RWPE2 (cell line): ENCODE data around the gene RNF223.
"Not testable (repeated sequence)": the region's sequence is repeated elsewhere in the genome, so short reads cannot be mapped to it uniquely, and the experiment has no call there.

Source experiments
- ATAC-seq: fragments of 200-7000 bp; cut with Tn5 transposase; 3 replicates; pipeline ENCODE4 v1.9.1; 2021; ENCODE audit warnings: low read depth
- DNase-seq: peaks from one replicate; pipeline ENCODE4 v3.0.0-alpha.2; 2020; ENCODE audit warnings: low spot score
- H3K27ac ChIP-seq: fragments of 450-650 bp; 2 replicates; pipeline ENCODE4 v1.5.1; 2017; ENCODE audit warnings: mild to moderate bottlenecking; ENCODE audit not compliant: poor library complexity, severe bottlenecking
- H3K27me3 ChIP-seq: fragments of 250-450 bp; sonication (Bioruptor Pico); 2 replicates; pipeline ENCODE4 v1.5.1; 2021; ENCODE audit warnings: mild to moderate bottlenecking, moderate library complexity; ENCODE audit not compliant: insufficient read depth, poor library complexity, severe bottlenecking
- H3K36me3 ChIP-seq: fragments of 250-450 bp; sonication (Bioruptor Pico); 2 replicates; pipeline ENCODE4 v1.5.1; 2020; ENCODE audit warnings: low read depth, mild to moderate bottlenecking, moderate library complexity
- H3K4me1 ChIP-seq: fragments of 250-450 bp; sonication (Bioruptor Pico); 2 replicates; pipeline ENCODE4 v1.5.1; 2021; ENCODE audit warnings: mild to moderate bottlenecking, moderate library complexity; ENCODE audit not compliant: insufficient read depth, poor library complexity, severe bottlenecking
- H3K4me3 ChIP-seq: fragments of 250-450 bp; sonication (Bioruptor Pico); 2 replicates; pipeline ENCODE4 v1.5.1; 2021; ENCODE audit warnings: mild to moderate bottlenecking, moderate library complexity; ENCODE audit not compliant: severe bottlenecking
- H3K9me3 ChIP-seq: fragments of 250-450 bp; sonication (Bioruptor Pico); 2 replicates; pipeline ENCODE4 v1.5.1; 2021; ENCODE audit warnings: mild to moderate bottlenecking, moderate library complexity; ENCODE audit not compliant: severe bottlenecking
- TF ChIP-seq, protein P1 (sequence below): fragments of 450-650 bp; IDR thresholded peaks from one replicate; pipeline ENCODE4 v1.5.1; 2017; ENCODE audit warnings: mild to moderate bottlenecking, moderate library complexity; ENCODE audit not compliant: poor library complexity, severe bottlenecking

Gene RNF223

DNA sequence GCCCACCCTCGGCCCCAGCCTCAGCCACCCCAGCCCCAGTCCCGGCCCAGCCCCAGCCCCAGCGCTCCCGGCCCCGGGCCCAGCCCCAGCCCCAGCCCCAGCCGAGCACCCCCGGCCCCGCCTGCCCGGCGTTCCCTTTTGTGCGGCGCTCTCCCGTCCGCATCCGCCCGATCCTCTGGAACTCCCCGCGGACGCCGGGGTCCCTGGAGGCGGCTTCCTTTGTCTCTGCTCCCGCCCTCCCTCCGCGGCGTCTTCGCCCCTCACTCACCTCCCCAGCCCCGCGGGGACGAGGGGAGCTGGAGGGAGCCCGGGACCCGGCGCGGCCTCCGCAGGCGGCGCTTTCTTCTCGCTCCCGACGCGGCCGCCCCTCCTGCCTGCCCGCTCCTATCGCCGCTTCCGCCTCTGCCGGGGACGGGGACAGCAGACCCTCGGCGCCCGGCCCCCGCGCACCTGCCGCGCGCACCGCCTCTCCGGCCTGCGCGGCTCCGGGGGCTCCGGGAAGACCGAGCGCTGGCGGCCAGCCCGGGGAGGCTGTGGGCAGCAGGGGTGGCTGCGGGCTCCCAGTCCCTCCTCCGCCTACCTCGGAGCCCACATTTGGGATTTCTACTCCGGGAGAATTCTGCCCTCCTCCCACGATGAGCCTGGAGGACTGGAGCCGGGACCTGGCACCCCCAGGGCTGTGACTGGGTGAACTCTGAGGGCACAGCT, 40.2 kb downstream of the RNF223 start:
- Histone ChIP-seq H3K4me3 (no peak overlapping the region), H3K9me3 (no peaks in the 10 kb centered on the region), H3K36me3 (peaks cover 23% of the 10 kb centered on the region), H3K27me3 (no peaks in the 10 kb centered on the region), H3K4me1 (no peaks in the 10 kb centered on the region), H3K27ac (no peak overlapping the region)
- DNase-seq (no peak), ATAC-seq (no peak)
- TF ChIP-seq, protein P1, sequence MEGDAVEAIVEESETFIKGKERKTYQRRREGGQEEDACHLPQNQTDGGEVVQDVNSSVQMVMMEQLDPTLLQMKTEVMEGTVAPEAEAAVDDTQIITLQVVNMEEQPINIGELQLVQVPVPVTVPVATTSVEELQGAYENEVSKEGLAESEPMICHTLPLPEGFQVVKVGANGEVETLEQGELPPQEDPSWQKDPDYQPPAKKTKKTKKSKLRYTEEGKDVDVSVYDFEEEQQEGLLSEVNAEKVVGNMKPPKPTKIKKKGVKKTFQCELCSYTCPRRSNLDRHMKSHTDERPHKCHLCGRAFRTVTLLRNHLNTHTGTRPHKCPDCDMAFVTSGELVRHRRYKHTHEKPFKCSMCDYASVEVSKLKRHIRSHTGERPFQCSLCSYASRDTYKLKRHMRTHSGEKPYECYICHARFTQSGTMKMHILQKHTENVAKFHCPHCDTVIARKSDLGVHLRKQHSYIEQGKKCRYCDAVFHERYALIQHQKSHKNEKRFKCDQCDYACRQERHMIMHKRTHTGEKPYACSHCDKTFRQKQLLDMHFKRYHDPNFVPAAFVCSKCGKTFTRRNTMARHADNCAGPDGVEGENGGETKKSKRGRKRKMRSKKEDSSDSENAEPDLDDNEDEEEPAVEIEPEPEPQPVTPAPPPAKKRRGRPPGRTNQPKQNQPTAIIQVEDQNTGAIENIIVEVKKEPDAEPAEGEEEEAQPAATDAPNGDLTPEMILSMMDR = no peak

DNA sequence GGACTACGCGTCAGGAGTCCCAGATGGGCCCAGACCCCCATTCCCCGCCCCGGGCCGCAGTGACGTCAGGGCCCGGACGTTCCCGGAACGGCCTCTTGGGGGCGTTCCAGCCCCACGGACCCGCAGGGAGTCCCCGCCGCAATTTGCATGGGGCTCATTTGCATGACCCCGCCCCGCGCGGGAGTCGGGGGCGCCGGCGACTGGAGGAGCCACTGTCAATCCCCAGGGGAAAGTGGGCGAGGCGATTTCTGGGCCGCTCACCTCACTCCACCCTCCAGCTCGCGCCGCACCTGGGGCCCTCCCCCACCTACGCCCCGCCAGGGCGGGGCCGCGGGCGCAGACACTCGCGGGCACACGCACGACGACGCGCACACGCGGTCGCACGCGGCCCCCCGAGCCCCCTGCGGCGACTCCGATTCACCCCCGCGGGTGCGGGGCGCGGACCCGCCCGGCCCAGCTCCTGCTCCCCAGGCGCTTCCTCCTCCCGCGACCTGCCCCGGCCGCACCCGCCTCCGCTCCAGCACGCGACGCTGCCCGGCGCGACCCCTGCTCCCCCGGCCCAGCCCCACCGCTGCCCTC, 41.0 kb downstream of the RNF223 start:
- DNase-seq (no peak), ATAC-seq (peak; percentile 8; the same call in 1 of the 3 replicates)
- H3K4me1 ChIP-seq = no peaks in the 10 kb centered on the region
- H3K27me3 ChIP-seq = no peaks in the 10 kb centered on the region
- peaks cover 24% of the 10 kb centered on the region for H3K36me3 ChIP-seq
- H3K9me3 ChIP-seq = no peaks in the 10 kb centered on the region
- TF ChIP-seq, protein P1 = peak; percentile 26
- no peak overlapping the region for H3K27ac ChIP-seq
- no peak overlapping the region for H3K4me3 ChIP-seq

DNA sequence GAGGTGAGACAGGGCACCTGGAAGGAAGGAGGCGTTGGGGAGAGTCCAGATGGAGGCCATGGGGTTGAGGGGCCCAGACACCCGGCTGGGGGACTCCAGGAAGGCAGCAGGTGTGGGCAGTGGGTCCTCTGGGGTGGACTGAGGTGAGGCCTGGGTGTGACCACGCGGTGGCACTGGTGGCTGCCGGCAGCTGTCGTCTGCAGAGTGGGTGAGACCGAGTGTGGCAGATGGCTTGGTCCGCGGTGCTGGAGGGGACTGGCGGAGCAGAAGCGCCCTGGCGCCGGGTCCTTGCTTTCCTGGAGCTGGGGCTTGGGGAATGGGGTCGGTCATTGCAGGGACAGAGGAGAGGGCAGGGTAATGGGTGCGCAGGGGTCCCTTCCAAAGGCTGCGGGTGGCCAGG, 41.7 kb downstream of the RNF223 start:
- DNase-seq = no peak
- Histone ChIP-seq H3K9me3 (no peaks in the 10 kb centered on the region), H3K27me3 (no peaks in the 10 kb centered on the region), H3K27ac (no peak overlapping the region), H3K36me3 (peaks cover 31% of the 10 kb centered on the region), H3K4me1 (no peaks in the 10 kb centered on the region), H3K4me3 (no peak overlapping the region)
- peak; percentile 5; the same call in 1 of the 3 replicates for ATAC-seq
- TF ChIP-seq, protein P1 = no peak

DNA sequence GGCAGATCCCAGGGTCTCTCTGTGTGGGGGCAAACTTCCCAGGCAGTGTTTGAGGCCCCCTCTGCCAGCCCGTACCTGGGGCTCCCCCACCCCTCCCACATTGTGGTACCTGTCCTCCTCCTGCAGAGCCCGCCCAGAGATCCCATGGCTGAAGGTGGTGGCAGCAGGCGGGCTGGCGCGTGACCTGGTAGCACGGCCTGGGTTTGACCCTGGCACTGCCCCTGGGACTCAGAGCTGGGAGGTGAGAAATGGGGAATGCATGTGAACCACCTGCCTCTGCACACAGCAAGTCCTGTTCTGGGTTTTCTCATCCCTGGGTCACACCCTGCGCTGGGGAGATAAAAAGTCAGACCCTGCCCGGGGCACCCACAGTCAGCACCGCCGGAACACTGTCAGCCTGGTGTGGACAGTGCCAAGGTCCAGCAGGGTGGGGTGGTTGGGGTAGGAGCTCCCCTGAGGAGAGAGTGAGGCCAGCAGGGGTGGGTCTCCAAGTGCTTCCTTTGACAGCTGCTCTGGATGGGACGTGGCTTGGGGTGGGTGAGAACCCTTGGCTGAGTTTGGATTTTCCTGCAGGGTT, 42.4 kb downstream of the RNF223 start:
- TF ChIP-seq, protein P1 = no peak
- no peak overlapping the region for H3K27ac ChIP-seq
- no peaks in the 10 kb centered on the region for H3K27me3 ChIP-seq
- H3K4me3 ChIP-seq = no peak overlapping the region
- DNase-seq = no peak
- ATAC-seq = no peak; the same call in 2 of the 3 replicates
- H3K9me3 ChIP-seq = no peaks in the 10 kb centered on the region
- peaks cover 34% of the 10 kb centered on the region for H3K36me3 ChIP-seq
- H3K4me1 ChIP-seq = no peaks in the 10 kb centered on the region

DNA sequence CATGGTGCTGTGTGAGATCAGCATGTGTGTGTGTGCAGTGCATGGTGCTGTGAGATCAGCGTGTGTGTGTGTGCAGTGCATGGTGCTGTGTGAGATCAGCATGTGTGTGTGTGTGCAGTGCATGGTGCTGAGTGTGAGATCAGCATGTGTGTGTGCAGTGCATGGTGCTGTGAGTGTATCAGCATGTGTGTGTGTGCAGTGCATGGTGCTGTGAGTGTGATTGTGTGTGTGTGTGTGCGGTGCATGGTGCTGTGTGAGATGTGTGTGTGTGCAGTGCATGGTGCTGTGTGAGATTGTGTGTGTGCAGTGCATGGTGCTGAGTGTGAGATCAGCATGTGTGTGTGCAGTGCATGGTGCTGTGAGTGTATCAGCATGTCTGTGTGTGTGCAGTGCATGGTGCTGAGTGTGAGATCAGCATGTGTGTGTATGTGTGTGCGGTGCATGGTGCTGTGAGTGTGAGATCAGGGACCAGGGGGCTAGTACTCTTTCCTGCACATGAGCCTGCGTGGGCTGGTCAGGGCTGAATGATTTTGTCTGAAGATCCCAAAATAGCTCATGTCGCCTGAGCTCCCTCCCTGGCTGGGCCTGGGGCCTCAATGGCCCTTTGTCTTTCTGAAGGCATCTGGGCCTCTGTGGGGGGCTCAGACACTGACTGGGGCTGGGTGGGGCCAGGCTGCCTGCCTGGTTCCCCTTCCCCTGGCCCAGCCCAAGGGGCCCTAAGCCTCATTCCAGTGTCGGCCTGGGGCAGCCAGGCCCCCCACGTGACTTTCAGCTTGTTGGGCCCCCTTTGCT, 43.0 kb downstream of the RNF223 start:
- not testable (repeated sequence) for H3K27ac ChIP-seq, H3K4me3 ChIP-seq, H3K27me3 ChIP-seq, H3K9me3 ChIP-seq, DNase-seq, ATAC-seq, H3K4me1 ChIP-seq
- peaks cover 36% of the 10 kb centered on the region for H3K36me3 ChIP-seq
